Stromal cell of bone marrow (primary cell): ENCODE data around the gene IL16.

Experiments
- DNase-seq: peaks from one replicate; pipeline ENCODE4 v3.0.0-alpha.2; 2012; ENCODE audit warnings: low read depth

The IL16 gene

DNA sequence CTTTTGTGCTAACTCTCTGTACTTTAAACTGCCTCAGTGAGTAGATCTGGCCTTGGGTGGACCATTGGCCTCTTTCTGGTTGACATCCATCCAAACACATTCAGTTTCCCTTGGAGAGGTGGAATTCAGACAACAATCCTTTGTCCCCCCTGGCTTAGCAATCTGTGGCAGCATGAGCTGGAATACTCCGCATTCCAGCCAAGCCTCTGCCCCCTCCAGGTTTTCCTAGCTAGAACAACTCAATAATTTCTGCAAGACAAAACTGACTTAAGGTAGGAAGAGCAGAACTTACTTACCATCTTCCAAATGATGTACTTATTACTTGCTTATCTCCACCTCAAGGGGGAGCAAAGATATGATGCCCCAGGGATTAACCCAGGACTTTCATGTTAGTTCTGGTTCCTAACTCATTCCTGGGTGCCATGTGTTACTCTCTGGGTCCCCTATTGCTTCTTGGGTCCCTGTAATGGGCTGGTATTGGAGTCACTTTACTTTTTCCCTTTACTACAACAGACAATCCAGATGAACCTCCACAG, 21.8 kb upstream of the IL16 start:
- no peak for DNase-seq

DNA sequence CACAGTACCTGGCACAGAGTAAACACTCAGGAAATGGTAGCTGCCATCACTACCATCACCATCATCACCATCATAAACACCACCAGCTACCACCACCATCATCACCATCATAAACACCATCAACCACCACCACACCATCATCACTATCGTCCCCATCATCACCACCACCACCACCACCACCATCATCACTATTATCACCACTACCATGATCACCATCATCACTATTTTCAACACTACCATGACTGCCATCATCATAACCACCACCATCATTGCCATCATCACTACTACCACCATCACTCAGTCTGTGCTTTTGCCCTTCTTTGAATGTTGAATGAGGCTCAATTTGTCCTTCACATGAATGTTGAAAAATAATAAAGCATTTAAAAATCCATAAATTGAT, 21.2 kb upstream of the IL16 start:
- no peak for DNase-seq

DNA sequence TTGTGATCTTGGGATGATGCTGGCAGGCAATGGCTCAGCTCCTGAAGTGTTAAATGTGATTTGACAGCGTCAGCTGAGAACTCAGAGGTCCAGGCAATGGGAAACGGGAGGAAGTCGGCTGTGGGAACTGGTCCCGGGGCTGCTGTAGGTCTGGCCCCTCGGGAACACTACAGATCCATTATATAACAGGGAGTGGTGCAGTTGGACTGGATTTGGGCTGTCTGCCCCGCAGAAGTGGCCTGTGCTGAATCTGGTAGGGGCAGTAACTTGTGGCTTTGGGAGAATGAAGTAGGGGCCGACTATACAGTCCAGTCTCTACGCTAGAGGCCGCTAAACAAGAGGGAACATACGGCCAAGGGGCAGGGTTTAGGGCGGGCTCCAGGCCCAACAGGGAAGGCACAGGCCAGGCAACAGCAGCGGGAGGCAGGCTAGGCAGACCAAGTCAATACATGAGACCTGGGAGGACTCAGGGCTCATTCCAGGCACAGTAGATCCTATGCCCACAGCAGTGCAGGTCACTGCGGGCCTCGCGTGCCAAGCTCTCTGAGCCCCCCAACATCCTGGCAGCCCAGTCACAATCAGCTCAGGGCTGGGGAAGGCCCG, 20.3 kb upstream of the IL16 start:
- peak; percentile 52 for DNase-seq

DNA sequence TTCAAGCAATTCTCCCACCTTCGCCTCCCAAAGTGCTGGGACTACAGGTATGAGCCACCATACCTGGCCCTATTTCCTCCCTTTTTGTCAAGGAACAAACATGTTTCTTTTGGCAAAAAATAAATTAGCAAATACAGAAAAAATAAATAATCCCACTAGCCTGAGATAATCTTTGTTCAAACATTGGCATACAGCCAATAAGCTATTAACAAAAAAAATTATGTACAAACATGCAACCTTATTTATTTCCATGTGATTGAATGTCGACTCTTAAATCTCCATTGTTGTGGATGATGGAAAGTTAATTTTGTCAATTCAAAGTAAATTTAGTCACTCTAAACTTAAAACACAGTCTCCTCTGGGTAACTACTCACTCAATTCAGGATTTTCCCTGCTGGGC, 18.3 kb upstream of the IL16 start:
- DNase-seq = no peak

DNA sequence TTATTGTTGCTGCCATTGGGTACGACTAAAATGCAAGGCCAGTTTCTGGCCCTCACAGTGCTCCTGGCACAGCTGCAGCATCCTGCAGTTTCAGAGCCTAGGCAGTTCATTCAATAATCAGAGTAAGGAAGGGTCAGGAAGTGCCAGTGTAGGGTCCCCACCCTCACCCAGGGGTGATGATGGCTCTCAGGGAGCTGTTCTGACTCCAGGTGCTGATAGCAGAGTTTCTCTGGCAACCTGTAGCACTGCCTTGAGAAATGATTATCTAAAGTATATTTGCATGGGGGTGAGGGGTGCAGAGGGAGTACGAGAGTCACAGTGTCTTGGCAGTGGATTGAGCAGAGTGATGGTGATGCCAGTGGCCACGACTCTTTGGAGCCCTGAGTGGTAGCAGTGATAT, 15.5 kb upstream of the IL16 start:
- DNase-seq = no peak

GRCh38 chr15:81182031-81182755, 14.5 kb upstream of the IL16 start:
- DNase-seq = peak; percentile 61

- DNase-seq = no peak
Observed at GRCh38 chr15:81182756-81183438, 13.8 kb upstream of the IL16 start.

- no peak for DNase-seq
Observed at GRCh38 chr15:81183439-81183775, 13.3 kb upstream of the IL16 start.

GRCh38 chr15:81184188-81184587, 12.5 kb upstream of the IL16 start:
- peak; percentile 53 for DNase-seq

- no peak for DNase-seq
Observed at GRCh38 chr15:81185631-81186295, 10.9 kb upstream of the IL16 start.

DNA sequence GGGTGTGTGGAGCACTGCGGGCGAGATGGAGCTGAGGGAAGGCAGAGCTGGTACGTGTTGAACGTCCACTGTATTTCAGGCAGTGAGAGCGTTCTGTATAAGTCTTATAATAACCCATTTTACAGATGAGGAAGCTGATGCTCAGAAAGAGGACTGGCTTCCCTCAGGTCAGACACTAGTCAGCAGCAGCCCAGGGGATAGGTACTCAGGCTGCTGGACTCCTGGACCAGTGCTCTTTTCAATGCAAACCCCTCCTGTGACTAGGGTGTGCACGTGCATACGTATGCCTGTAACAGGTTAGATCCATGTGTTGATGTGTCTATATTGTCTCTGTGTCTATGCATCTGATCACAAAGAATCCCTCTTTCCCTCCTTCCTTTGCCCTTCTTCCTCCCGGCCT, 8.3 kb upstream of the IL16 start:
- no peak for DNase-seq

DNA sequence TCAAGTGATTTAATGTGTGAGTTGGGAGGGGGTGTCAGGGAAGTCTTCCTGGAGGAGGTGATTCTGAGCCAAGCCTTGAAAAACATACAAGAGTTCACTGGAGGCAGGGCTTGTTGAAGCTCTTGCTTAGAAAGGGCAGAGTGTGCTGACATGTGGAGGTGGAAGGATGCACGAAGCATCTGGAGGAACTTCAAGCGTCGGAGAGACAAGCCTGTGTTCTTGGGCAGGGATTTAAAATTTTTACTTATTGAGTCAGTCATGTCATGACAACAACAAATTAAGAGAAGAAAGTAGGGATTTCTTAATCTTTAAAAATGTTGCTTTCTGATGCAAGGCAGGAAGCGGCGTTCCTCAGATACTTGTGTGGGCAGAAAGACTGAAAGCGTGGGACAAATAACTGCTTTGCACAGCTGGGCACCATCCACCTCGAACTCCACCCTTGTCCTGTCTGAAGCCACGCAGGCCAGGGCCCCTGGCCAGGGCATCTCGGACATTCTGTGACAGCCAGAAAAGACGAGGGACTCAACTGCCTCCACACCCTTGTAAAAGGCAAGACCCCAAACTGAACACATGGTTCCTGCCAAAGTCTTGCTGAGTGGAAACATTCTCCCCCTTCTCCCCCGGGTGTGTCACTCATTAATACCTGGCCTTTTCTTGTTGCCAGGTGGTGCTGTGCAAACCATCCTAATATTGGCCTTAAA, 6.9 kb upstream of the IL16 start:
- peak; percentile 76 for DNase-seq

DNA sequence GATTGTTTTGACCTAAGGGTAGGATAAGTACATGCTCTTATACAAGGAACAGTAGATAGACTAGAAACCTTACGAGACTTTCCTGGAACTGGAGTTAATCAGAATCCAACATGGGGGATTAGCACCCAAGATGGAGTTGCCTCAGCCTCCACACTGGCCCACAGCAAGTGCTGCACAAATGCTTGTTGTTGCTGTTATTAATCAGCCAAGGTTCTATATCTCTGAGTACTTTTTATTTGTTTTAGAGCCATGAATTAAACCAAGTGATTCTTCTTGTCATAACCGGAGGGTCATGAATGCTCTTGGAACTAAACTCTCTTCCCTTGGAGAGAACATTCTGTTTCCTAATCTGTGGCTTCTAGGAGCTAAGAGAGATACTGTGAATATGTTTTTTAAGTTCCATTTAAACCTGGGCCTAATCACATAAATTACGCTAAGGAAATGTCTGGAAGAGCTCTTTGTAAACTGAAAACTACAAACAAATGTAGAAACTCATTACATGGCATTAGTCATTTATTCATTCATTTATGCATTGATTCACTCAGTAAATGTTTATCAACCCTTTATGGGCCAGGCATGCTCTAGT, 5.7 kb upstream of the IL16 start:
- no peak for DNase-seq

DNA sequence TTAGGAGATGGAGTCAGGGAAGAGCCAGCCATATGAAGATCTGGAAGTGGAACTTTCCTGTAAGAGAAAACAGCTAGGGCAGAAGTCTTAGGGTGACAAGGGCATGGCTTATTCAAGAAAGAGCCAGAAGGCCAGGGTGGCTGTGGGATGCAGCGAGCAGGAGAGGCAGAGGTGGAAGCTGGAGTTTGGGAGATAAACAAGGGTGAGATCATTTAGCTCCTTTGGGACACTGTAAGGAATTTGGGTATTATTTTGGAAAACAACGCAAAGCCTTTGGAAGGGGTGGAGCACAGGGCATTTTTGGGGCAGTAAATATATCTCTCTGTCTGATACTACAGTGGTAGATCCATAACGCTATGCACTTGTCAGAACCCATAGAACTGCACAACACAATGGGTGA, 5.0 kb upstream of the IL16 start:
- DNase-seq = no peak

GRCh38 chr15:81194723-81195122, 2.0 kb upstream of the IL16 start:
- DNase-seq = no peak

- DNase-seq = no peak
Observed at GRCh38 chr15:81195339-81195864, 1.3 kb upstream of the IL16 start.

DNA sequence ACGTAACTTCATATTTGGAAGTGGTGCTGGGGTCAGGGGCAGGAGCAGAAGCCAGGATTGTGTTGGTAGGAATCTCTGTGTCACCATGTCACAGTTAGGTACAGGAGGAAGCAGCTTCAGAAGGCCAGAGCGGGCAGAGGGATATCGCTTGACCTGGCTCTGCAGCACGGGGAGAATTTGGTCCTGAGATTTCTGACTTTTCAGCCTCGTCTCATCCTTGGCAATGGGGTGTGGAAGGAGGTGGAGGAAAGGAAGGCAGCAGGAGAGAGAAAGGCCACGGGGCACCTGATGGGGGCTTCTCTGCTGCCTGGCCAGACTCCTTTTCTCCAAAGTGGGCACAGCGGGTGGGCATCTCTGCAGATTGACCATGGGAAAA, 564 bp downstream of the IL16 start:
- no peak for DNase-seq

DNA sequence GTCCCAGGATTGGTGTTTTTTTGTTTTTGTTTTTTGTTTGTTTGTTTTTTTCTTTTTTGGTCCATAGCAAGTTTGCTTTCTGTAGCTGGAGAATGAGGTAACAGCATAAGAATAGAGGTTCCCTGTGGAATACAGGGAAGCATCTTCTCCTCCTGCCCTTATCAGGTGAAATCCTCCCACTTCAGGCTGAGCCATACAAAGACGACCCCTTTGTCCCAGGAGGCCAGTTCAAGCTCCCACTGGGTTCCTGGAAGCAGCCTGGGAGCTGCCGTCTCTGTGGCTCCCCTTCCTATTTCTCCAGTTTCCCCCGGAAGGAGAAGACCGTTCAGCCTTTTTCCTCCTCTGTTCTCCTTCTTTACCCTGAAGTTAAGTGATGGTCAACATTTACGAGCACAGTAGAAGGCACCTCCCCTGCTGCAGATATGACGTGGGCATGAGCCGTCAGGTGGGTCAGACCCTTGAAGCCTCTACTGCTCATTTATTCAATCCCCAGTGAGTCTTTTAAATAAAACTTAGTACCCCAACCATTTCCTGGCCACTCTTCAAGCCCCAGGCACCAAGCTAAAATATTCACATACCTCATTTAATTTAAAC, 1.1 kb downstream of the IL16 start:
- DNase-seq = no peak

DNA sequence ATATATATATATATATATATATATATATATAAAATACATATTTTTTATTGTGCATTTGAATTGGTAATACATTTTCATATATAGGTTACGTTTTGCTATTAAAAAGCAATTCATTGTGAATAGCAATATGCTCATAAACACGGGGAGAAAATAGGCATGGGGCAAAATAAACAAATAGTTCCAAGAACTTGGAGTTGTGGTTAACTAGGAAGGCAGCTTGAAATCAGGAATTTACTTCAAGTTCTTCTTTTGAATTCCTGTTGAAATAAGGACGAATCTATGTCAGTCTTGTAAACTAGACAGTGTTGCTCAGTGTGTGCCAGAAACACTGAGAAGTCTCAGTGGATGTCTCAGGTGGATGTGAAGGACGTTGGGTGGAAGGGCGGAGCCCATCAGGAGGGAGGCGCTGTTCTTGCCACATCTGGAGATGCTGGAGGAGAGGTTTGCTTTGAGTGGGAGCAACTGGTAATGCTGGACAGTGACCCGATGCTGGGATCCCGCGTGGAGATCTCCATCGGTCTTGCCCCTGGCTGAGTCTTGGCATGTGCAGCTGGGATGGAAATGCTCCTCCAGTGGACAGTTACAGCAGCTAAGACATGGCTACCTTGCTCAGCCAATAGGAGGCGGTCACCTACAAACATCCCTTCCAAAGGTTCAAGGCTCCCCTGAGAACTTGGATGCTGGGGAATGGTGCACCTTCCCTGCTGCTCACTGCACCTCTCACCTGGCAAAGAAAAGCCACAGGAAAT, 2.5 kb downstream of the IL16 start:
- no peak for DNase-seq

- no peak for DNase-seq
Observed at GRCh38 chr15:81206018-81206417, 9.3 kb downstream of the IL16 start.
